Measurements from ENCODE around the gene FLNC. TPM values are rescaled to one million over a fixed set of nuclear protein-coding genes. Genes with fewer than 3 reads are reported as not detected.

The FLNC gene
- total RNA-seq, 1 experiment from 2014 or later = 10.2 TPM

- no peaks in the 10 kb centered on the region for H3K36me3 ChIP-seq (ENCODE audit: control insufficient read depth, insufficient read depth, low read length)
- POLR2A ChIA-PET = no interaction called here
- TF ChIP-seq SIN3A (IDR thresholded peaks at IDR 0.05; ENCODE audit: borderline replicate concordance, insufficient read depth, low read depth, low read length) (no peak), REST (IDR thresholded peaks at IDR 0.05; ENCODE audit: insufficient read depth in 1 of 2, low read depth in 2 of 2, low read length in 1 of 2) (no peak), POLR2AphosphoS5 (IDR thresholded peaks at IDR 0.05; ENCODE audit: low read depth, low read length) (no peak), CTCF (IDR thresholded peaks at IDR 0.05) (no peak), TCF7L2 (IDR thresholded peaks at IDR 0.05; ENCODE audit: low read depth, low read length) (no peak)
Measured at GRCh38 chr7:128856001-128856718, 26.0 kb downstream of the FLNC start.

GRCh38 chr7:128858380-128859231, 28.4 kb downstream of the FLNC start:
- no peak overlapping the region for H3K4me3 ChIP-seq (ENCODE audit: low read depth in 2 of 2, low read length in 2 of 2)
- intact Hi-C loops (cut with micrococcal nuclease; ENCODE audit: unreplicated experiment) (no loop called here), in situ Hi-C loops (cut with HindIII; ENCODE audit: low pct_unique_long_range_greater_than_20kb, low sequenced_read_pairs) (no loop called here)
- ATAC-seq = no peak
- peaks cover 3% of the 10 kb centered on the region; the same call in 1 of the 2 replicates for H3K36me3 ChIP-seq (ENCODE audit: control insufficient read depth, insufficient read depth, low read length)
- no peak overlapping the region for H3K27ac ChIP-seq (ENCODE audit: low read length)
- H3K27me3 ChIP-seq (ENCODE audit: control insufficient read depth, insufficient read depth, low read length) = no peaks in the 10 kb centered on the region
- BruUV-seq (replicated peaks) = no TSS peak
- H3K4me1 ChIP-seq (ENCODE audit: control insufficient read depth, insufficient read depth, low read length) = peaks cover 4% of the 10 kb centered on the region
- no peaks in the 10 kb centered on the region for H3K9me3 ChIP-seq (ENCODE audit: control insufficient read depth, insufficient read depth, low read depth, low read length)
- ChIA-PET CTCF (no interaction called here), POLR2A (no interaction called here)
- TF ChIP-seq REST (IDR thresholded peaks at IDR 0.05; ENCODE audit: insufficient read depth in 1 of 2, low read depth in 2 of 2, low read length in 1 of 2) (no peak), TCF7L2 (IDR thresholded peaks at IDR 0.05; ENCODE audit: low read depth, low read length) (no peak), POLR2AphosphoS5 (IDR thresholded peaks at IDR 0.05; ENCODE audit: low read depth, low read length) (no peak), CTCF (IDR thresholded peaks at IDR 0.05) (no peak), SIN3A (IDR thresholded peaks at IDR 0.05; ENCODE audit: borderline replicate concordance, insufficient read depth, low read depth, low read length) (no peak)
- no peak for DNase-seq (ENCODE audit: low read depth, low spot score)

More at GRCh38 chr7:128856001-128856718, 26.0 kb downstream of the FLNC start:
- in situ Hi-C loops (cut with HindIII; ENCODE audit: low pct_unique_long_range_greater_than_20kb, low sequenced_read_pairs) = no loop called here
- CTCF ChIA-PET = no interaction called here
- no peaks in the 10 kb centered on the region for H3K4me1 ChIP-seq (ENCODE audit: control insufficient read depth, insufficient read depth, low read length)
- intact Hi-C loops (cut with micrococcal nuclease; ENCODE audit: unreplicated experiment) = no loop called here
- ATAC-seq = no peak
- H3K9me3 ChIP-seq (ENCODE audit: control insufficient read depth, insufficient read depth, low read depth, low read length) = no peaks in the 10 kb centered on the region
- no peaks in the 10 kb centered on the region for H3K27me3 ChIP-seq (ENCODE audit: control insufficient read depth, insufficient read depth, low read length)
- H3K27ac ChIP-seq (ENCODE audit: low read length) = no peak overlapping the region
- no TSS peak for BruUV-seq (replicated peaks)
- no peak for DNase-seq (ENCODE audit: low read depth, low spot score)
- H3K4me3 ChIP-seq (ENCODE audit: low read depth in 2 of 2, low read length in 2 of 2) = no peak overlapping the region
